ENCODE results near the gene HLA-DQB1.
"Not testable (repeated sequence)": the region's sequence is repeated elsewhere in the genome, so short reads cannot be mapped to it uniquely, and the experiment has no call there.

GRCh38 chr6:32674123-32674522, 7.7 kb upstream of the HLA-DQB1 start:
- TF ChIP-seq CTCF (conservative IDR thresholded peaks at IDR 0.05; ENCODE audit: low read depth, low read length); EZH2 (IDR thresholded peaks at IDR 0.05; ENCODE audit: low read length, unreplicated experiment); EZH2phosphoT487 (IDR thresholded peaks at IDR 0.05; ENCODE audit: borderline replicate concordance, low read length): not testable (repeated sequence)

Measured in PC-3 (cell line).